Heart right ventricle (tissue), 16 donors: ENCODE measurements around the gene PIK3AP1. TPM values are rescaled to one million over a fixed set of nuclear protein-coding genes. Genes with fewer than 3 reads are reported as not detected.

Experiments
- ATAC-seq, 8 donors: fragments of 200-7000 bp; cut with Tn5 transposase; one replicate each; pipeline ENCODE4 v1.9.1; 2020; ENCODE audit warnings: mild to moderate bottlenecking in 8 of 8, moderate library complexity in 8 of 8, moderate number of reproducible peaks in 1 of 8
- DNase-seq, 2 donors: peaks; one replicate each; pipeline ENCODE4 v3.0.0-alpha.2; 2020
- H3K27ac ChIP-seq, 10 donors: fragments of 200-600 bp; sonication (generic) in 2 of 10; one replicate each; pipeline versions ENCODE4 v1.5.0 to v1.8.0; 2020 to 2022; ENCODE audit warnings: mild to moderate bottlenecking in 3 of 10
- H3K27me3 ChIP-seq, 7 donors: fragments of 200-600 bp; one replicate each; pipeline ENCODE4 v1.8.0; 2021 to 2022; ENCODE audit warnings: mild to moderate bottlenecking in 2 of 7
- H3K36me3 ChIP-seq, 9 donors: fragments of 200-600 bp; sonication (generic) in 1 of 9; one replicate each; pipeline versions ENCODE4 v1.5.0 to v1.8.0; 2020 to 2022; ENCODE audit warnings: mild to moderate bottlenecking in 2 of 9
- H3K4me1 ChIP-seq, 9 donors: fragments of 200-600 bp; sonication (generic) in 1 of 9; one replicate each; pipeline versions ENCODE4 v1.5.0 to v1.8.0; 2020 to 2022; ENCODE audit warnings: mild to moderate bottlenecking in 4 of 9
- H3K4me3 ChIP-seq, 10 donors: fragments of 200-600 bp; sonication (generic) in 2 of 10; one replicate each; pipeline versions ENCODE4 v1.5.0 to v1.8.0; 2020 to 2022; ENCODE audit warnings: mild to moderate bottlenecking in 7 of 10, moderate library complexity in 2 of 10
- H3K9me3 ChIP-seq, 11 donors: fragments of 200-600 bp in 10 of 11; sonication (generic) in 2 of 11; one replicate each; pipeline versions ENCODE4 v1.5.0 to v1.8.0; 2013 to 2022; ENCODE audit warnings: mild to moderate bottlenecking in 2 of 11, control low read depth in 1 of 11, moderate library complexity in 1 of 11
- WGBS, 2 donors: extraction: QIAGEN DNeasy Blood & Tissue Kit; methylation state at CpG; one replicate each; pipeline ENCODE4 v1.1.7; 2013; ENCODE audit warnings: inconsistent platforms in 1 of 2; 5-methylcytosine and 5-hydroxymethylcytosine counted together
- intact Hi-C, 10 donors: fragments of 100-400 bp; cut with DNase I; formaldehyde crosslinking; loops; one replicate each; pipeline versions ENCODE4 v1.11.1 to v1.14.2; 2022
- polyA plus RNA-seq, 2 donors: library from polyadenylated mRNA; stranded (reverse); fragments of 200-250 nt; gene quantifications; one replicate each; pipeline ENCODE4 v1.2.3, GENCODE V29; 2013
- total RNA-seq, 10 donors: library from RNA; stranded (reverse); fragmentation: NEBNext Ultra II Directional in 3 of 10; extraction: Animal tissue kit (Norgen Biotek cat#: 25700) in 3 of 10; gene quantifications; one replicate each; pipeline versions ENCODE4 v1.2.1 to v1.2.4, GENCODE V29; 2021 to 2023
- TF ChIP-seq, protein P1 (sequence below), 9 donors: fragments of 200-600 bp; sonication (generic) in 2 of 9; IDR thresholded peaks; one replicate each; pipeline versions ENCODE4 v1.5.0 to v1.8.0; 2021 to 2022; ENCODE audit warnings: antibody characterized with exemption in 9 of 9, mild to moderate bottlenecking in 5 of 9, moderate library complexity in 1 of 9
- donor health status: Arrhythmogenic right ventricular cardiomyopathy.
- donor health status: ischemic (EF 13 %, LVEDD 7.1; RV severe dilation, severe dysfunction).
- donor health status: healthy with polysubstance abuse.
- donor health status: DM: no; HTN: yes; CAD: no.
- donor health status: DM: no; HTN: no; CAD: no.
- donor health status: ischemic (EF 25% LVEDD 6.9; RV normal size, moderate dysfunction).
- donor health status: ischemic (EF 25% LVEDD 5.7; RV mildly dilated, moderate dysfunction).
- donor health status: healthy.
- donor health status: DM: yes; HTN: yes; CAD: no.
- donor health status: Ischemic cardiomyopathy.
- donor health status: ischemic (EF 35%, LVEDD 5.7; RV mildly dilated, moderate dysfunction).
- donor health status: nonischemic (EF 11% LVEDD 7.7; RV severe dilation, severe dysfunction).
- donor health status: DM: yes; HTN: yes; CAD: no.
- donor health status: PGD.
- donor health status: ischemic (EF 29% LVEDD 5.4; RV normal size, mild dysfunction).
- donor health status: nonischemic (EF 23%, LVEDD 6.1; RV moderate dilation, normal function).

Gene PIK3AP1
- total and polyA plus RNA-seq, 12 donors: 1.0 to 22.1 (median 3.6) TPM

DNA sequence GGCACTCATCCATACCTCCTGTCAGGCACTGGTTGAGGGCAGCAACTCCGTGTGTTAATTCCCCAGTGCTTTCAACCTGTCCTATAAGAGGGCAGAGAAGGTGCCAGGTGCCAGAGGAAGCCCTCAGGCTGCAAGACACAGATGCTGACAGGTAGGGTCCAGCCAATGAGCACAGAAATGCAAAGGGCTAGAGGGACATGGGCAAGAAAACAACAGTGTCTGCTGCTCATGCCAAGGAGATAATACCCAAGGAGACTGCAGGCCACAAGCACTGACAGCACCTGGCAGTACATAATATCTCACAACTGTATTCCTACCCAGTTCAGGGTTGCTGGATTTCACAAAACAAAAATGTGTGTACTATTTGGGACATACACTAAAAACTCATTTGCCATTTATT, 95.1 kb downstream of the PIK3AP1 start:
- no peak overlapping the region for H3K4me3 ChIP-seq
- H3K27me3 ChIP-seq: no peaks in the 10 kb centered on the region
- peak in 1 of 8 donors; percentile 33 for ATAC-seq
- TF ChIP-seq, protein P1, sequence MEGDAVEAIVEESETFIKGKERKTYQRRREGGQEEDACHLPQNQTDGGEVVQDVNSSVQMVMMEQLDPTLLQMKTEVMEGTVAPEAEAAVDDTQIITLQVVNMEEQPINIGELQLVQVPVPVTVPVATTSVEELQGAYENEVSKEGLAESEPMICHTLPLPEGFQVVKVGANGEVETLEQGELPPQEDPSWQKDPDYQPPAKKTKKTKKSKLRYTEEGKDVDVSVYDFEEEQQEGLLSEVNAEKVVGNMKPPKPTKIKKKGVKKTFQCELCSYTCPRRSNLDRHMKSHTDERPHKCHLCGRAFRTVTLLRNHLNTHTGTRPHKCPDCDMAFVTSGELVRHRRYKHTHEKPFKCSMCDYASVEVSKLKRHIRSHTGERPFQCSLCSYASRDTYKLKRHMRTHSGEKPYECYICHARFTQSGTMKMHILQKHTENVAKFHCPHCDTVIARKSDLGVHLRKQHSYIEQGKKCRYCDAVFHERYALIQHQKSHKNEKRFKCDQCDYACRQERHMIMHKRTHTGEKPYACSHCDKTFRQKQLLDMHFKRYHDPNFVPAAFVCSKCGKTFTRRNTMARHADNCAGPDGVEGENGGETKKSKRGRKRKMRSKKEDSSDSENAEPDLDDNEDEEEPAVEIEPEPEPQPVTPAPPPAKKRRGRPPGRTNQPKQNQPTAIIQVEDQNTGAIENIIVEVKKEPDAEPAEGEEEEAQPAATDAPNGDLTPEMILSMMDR (IDR thresholded peaks at IDR 0.05): no peak
- intact Hi-C loops: no loop called here
- H3K27ac ChIP-seq: no peak overlapping the region
- WGBS, 2 donors: 30 to 38% methylated on average over 1 of the region's 1 CpG
- H3K4me1 ChIP-seq: peaks cover 0 to 6% (median 2%) of the 10 kb centered on the region in 9 donors
- no peaks in the 10 kb centered on the region for H3K9me3 ChIP-seq
- H3K36me3 ChIP-seq: peaks cover 0 to 89% (median 0%) of the 10 kb centered on the region in 9 donors
- no peak for DNase-seq

DNA sequence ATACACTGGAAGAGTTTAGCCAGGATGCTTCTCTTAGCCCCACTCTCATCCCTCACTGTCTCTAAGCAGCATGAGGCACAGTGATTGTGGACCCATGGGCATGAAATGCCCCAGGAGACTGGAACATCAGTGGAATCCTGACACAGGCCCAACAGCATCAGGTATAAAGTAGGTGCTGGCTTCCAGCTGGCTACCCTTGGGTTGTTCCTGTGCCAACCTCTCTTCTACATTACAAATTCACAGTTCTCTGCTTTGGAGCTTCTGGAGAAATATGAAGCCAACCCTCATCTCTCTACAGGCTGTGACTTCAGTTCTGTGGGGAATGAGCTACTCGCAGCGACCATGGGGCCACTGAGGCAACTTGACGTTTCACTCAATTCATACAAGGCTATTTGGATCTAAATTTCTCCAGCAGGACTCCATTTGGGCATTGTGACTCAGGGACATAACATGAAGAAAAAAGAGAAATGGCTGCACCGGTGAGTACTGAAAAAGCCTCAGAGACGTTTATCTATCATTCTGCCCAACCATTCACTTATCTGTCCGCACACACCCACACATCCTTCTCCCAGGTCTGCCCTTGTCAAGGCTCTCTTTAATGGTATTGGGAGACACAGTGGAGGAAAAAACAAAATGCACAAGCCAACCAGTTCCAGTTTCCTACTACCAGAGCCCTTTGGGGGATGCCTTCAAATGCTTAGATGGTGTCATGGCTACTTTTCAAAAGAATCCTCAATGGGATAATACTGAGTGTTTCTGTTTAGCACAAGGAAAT, 98.1 kb downstream of the PIK3AP1 start:
- DNase-seq (no peak), ATAC-seq (no peak)
- no peak overlapping the region for H3K4me3 ChIP-seq
- H3K27me3 ChIP-seq: no peaks in the 10 kb centered on the region
- intact Hi-C loops: no loop called here
- peaks cover 8 to 35% (median 27%) of the 10 kb centered on the region in 9 donors for H3K4me1 ChIP-seq
- WGBS, 2 donors: 77 to 79% methylated on average over 6 of the region's 6 CpGs
- no peak overlapping the region for H3K27ac ChIP-seq
- H3K36me3 ChIP-seq: peaks cover 0 to 96% (median 0%) of the 10 kb centered on the region in 9 donors
- H3K9me3 ChIP-seq: no peaks in the 10 kb centered on the region
- TF ChIP-seq, protein P1 (IDR thresholded peaks at IDR 0.05): no peak

DNA sequence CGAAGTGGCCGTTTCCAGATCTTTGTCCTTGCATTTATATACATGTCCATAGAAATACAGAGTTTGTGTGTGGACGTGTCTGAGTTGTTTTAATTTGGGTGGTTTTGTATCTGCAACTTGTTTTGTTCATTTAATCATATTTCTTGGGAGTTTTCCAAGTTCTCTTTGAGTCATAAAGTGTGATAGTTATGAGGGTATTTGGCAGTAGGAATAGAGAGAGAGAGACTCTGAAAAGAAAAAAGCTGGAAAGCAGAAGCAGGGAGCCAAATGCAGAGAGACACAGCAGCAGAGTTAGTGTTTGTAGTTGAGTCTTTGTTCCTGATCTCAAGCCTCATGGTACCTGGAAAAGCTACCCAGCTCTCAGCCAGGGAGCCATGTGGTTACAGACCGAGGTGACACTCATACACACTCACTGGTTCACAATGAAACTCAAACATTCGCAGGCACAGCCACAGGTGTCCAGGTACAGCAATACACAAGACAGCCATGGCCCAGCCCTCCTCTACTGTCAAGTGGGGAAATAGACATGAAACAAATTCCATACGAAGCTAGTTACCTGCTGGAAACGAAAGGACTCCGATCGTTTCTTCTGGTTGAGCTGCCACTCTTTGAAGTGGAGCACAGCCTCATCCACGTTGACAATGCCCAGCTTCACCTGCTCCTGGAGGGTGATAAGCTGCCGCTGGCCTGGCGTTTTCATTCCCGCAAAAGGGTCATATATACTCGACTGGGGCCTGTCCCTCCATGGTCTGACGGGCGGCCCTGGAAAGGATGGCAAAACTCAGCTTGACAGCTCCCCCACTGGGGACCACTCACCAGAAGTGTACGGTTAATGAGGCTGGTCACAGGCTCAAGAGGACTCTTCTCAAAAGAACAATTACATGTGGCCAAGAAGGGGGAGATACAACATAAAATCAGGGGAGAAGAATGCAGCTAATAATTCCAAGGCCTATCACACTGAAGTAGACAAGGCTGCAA, 100.2 kb downstream of the PIK3AP1 start:
- peaks cover 0 to 95% (median 0%) of the 10 kb centered on the region in 9 donors for H3K36me3 ChIP-seq
- peaks cover 8 to 44% (median 32%) of the 10 kb centered on the region in 9 donors for H3K4me1 ChIP-seq
- no peaks in the 10 kb centered on the region for H3K9me3 ChIP-seq
- peak overlapping the region in 8 of 10 donors; percentile 62 to 89 (median 86) for H3K27ac ChIP-seq
- peak in 7 of 8 donors; percentile 10 to 39 (median 19) for ATAC-seq
- TF ChIP-seq, protein P1 (IDR thresholded peaks at IDR 0.05): no peak
- DNase-seq: no peak
- WGBS, 2 donors: 50 to 55% methylated on average over 17 of the region's 17 CpGs
- H3K27me3 ChIP-seq: no peaks in the 10 kb centered on the region
- intact Hi-C loops: loop anchor here in 1 of 10 donors (2.0 kb wide), 1 partner anchor 33 kb away; the partner anchor contains the start of gene TM9SF3
- H3K4me3 ChIP-seq: no peak overlapping the region

DNA sequence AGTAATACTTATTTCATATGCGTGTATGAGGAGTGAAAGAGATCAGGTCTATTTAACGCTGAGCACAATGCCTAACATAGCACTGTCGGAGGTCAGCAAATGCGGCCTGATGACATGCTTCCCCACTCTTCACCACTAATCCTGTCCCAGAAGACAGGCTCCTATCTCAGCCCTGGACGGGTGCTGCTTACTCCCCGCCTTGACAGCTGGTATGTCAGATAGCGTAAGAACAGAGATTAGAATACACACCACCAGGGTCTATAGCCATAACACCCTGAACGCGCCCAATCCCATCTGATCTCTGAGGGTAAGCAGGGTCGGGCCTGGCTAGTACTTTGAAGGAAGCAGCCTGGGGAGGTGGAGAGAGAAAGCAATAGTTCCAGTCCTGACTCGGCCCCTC, 101.2 kb downstream of the PIK3AP1 start:
- 34 to 49% methylated on average over 11 of the region's 11 CpGs for WGBS, 2 donors
- DNase-seq: peak in 1 of 2 donors; percentile 24
- peak in 7 of 8 donors; percentile 32 to 82 (median 71) for ATAC-seq
- intact Hi-C loops: loop anchor here in 1 of 10 donors (2.0 kb wide), 1 partner anchor 32 kb away; the partner anchor contains the start of gene TM9SF3
- H3K4me1 ChIP-seq: peaks cover 8 to 54% (median 33%) of the 10 kb centered on the region in 9 donors
- no peaks in the 10 kb centered on the region for H3K27me3 ChIP-seq
- H3K4me3 ChIP-seq: no peak overlapping the region
- H3K9me3 ChIP-seq: no peaks in the 10 kb centered on the region
- peaks cover 0 to 95% (median 0%) of the 10 kb centered on the region in 9 donors for H3K36me3 ChIP-seq
- peak overlapping the region; percentile 56 to 89 (median 84) for H3K27ac ChIP-seq
- TF ChIP-seq, protein P1 (IDR thresholded peaks at IDR 0.05): no peak
